Loucy (cell line): ENCODE results near the gene STRC.
"Not testable (repeated sequence)": the region's sequence is repeated elsewhere in the genome, so short reads cannot be mapped to it uniquely, and the experiment has no call there.

Experiments used
- H2AFZ ChIP-seq: fragments of 200-600 bp; sonication (generic); 2 replicates; pipeline ENCODE4 v1.6.0; 2016; ENCODE audit warnings: antibody characterized with exemption, mild to moderate bottlenecking, low read length, moderate library complexity
- H3F3A ChIP-seq: fragments of 200-600 bp; 2 replicates; pipeline ENCODE4 v1.6.0; 2016; ENCODE audit warnings: antibody characterized with exemption, low read depth, mild to moderate bottlenecking
- H3K27me3 ChIP-seq: fragments of 200-600 bp; sonication (generic); 2 replicates; pipeline ENCODE4 v1.6.1; 2014; ENCODE audit warnings: low read length, mild to moderate bottlenecking; ENCODE audit not compliant: insufficient read depth, poor library complexity, severe bottlenecking
- H3K36me3 ChIP-seq: fragments of 200-600 bp; sonication (generic); 2 replicates; pipeline ENCODE4 v1.6.1; 2016; ENCODE audit warnings: low read length; ENCODE audit not compliant: insufficient read depth
- H3K4me1 ChIP-seq: fragments of 200-600 bp; sonication (generic); 2 replicates; pipeline ENCODE4 v1.5.1; 2014; ENCODE audit warnings: low read length, mild to moderate bottlenecking; ENCODE audit not compliant: insufficient read depth, poor library complexity, severe bottlenecking
- H3K4me2 ChIP-seq: fragments of 200-600 bp; sonication (generic); 2 replicates; pipeline ENCODE4 v1.6.0; 2014; ENCODE audit warnings: antibody characterized with exemption, low read length, low read depth, mild to moderate bottlenecking; ENCODE audit not compliant: poor library complexity, severe bottlenecking
- H3K4me3 ChIP-seq: fragments of 200-600 bp; sonication (generic); 2 replicates; pipeline ENCODE4 v1.5.1; 2014; ENCODE audit warnings: low read length, mild to moderate bottlenecking, mixed read lengths; ENCODE audit not compliant: poor library complexity, severe bottlenecking
- H3K79me2 ChIP-seq: fragments of 200-600 bp; sonication (generic); 2 replicates; pipeline ENCODE4 v1.6.1; 2014; ENCODE audit warnings: low read length; ENCODE audit not compliant: insufficient read depth
- H3K9ac ChIP-seq: fragments of 200-600 bp; sonication (generic); 2 replicates; pipeline ENCODE4 v1.6.0; 2014; ENCODE audit warnings: mild to moderate bottlenecking, low read depth, low read length, moderate library complexity; ENCODE audit not compliant: poor library complexity, severe bottlenecking
- H3K9me2 ChIP-seq: fragments of 200-600 bp; sonication (generic); replicated peaks from 2 replicates; pipeline ENCODE4 v1.6.1; 2016; ENCODE audit warnings: low read depth, low read length, mixed read lengths
- H3K9me3 ChIP-seq: fragments of 200-600 bp; sonication (generic); 2 replicates; pipeline ENCODE4 v1.6.1; 2014; ENCODE audit warnings: mild to moderate bottlenecking, antibody characterized with exemption, low read length, low read depth; ENCODE audit not compliant: insufficient read depth
- H4K20me1 ChIP-seq: fragments of 200-600 bp; sonication (generic); 2 replicates; pipeline ENCODE4 v1.6.0; 2014; ENCODE audit warnings: antibody characterized with exemption, low read length, mild to moderate bottlenecking; ENCODE audit not compliant: insufficient read depth, poor library complexity, severe bottlenecking

Gene STRC

GRCh38 chr15:43617750-43618149 lies 850 bp downstream of the STRC start:
- not testable (repeated sequence) for H3K9me3 ChIP-seq, H3F3A ChIP-seq, H3K9ac ChIP-seq, H3K4me2 ChIP-seq, H3K4me3 ChIP-seq, H3K79me2 ChIP-seq, H3K4me1 ChIP-seq, H2AFZ ChIP-seq, H4K20me1 ChIP-seq, H3K9me2 ChIP-seq, H3K36me3 ChIP-seq, H3K27me3 ChIP-seq

DNA sequence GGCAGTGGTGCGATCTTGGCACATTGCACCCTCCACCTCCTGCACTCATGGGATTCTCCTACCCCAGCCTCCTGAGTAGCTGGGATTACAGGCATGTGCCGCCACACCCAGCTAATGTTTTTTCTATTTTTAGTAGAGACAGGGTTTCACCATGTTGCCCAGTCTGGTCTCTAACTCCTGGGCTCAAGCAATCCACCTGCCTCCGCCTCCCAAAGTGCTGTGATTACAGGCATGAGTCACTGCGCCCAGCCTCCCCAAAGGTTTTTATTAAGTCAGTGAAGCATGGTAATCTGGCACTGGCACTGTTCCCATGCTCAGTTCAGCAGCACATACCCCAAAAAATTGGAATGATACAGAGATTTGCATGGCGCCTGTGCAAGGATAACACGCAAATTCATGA lies 16.4 kb downstream of the STRC start:
- H3K4me3 ChIP-seq, H3K9me2 ChIP-seq, H4K20me1 ChIP-seq, H3K9ac ChIP-seq, H3K79me2 ChIP-seq, H2AFZ ChIP-seq, H3F3A ChIP-seq, H3K27me3 ChIP-seq, H3K4me1 ChIP-seq, H3K4me2 ChIP-seq, H3K36me3 ChIP-seq, H3K9me3 ChIP-seq: not testable (repeated sequence)

DNA sequence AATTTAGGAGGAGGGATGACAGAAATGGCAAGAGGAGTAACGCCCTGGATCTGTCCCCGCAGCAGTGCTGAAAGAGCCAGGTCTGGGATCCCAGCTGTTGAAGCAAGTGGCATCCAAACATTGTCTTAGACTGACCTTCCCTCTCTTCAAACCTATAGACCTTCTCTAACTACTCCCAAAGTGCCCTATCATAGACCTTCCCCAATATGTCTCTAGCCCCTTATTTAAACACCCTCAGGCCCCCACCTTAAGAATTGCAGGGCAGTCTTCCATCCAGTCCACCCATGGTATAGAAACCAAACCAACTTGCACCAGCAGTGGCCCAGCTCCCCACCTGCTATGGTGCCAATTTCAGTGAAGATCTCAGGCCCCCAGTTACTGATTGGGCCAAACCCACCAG lies 18.4 kb downstream of the STRC start:
- not testable (repeated sequence) for H2AFZ ChIP-seq, H3K4me1 ChIP-seq, H3K4me2 ChIP-seq, H3K4me3 ChIP-seq, H3K9me3 ChIP-seq, H3K27me3 ChIP-seq, H3K79me2 ChIP-seq, H3K9ac ChIP-seq, H4K20me1 ChIP-seq, H3F3A ChIP-seq, H3K36me3 ChIP-seq, H3K9me2 ChIP-seq

GRCh38 chr15:43599131-43599530 lies 19.5 kb downstream of the STRC start:
- H3K9me3 ChIP-seq, H2AFZ ChIP-seq, H3K9ac ChIP-seq, H3K4me1 ChIP-seq, H3K79me2 ChIP-seq, H3K36me3 ChIP-seq, H3K9me2 ChIP-seq, H3K4me3 ChIP-seq, H3K27me3 ChIP-seq, H3F3A ChIP-seq, H3K4me2 ChIP-seq, H4K20me1 ChIP-seq: not testable (repeated sequence)

DNA sequence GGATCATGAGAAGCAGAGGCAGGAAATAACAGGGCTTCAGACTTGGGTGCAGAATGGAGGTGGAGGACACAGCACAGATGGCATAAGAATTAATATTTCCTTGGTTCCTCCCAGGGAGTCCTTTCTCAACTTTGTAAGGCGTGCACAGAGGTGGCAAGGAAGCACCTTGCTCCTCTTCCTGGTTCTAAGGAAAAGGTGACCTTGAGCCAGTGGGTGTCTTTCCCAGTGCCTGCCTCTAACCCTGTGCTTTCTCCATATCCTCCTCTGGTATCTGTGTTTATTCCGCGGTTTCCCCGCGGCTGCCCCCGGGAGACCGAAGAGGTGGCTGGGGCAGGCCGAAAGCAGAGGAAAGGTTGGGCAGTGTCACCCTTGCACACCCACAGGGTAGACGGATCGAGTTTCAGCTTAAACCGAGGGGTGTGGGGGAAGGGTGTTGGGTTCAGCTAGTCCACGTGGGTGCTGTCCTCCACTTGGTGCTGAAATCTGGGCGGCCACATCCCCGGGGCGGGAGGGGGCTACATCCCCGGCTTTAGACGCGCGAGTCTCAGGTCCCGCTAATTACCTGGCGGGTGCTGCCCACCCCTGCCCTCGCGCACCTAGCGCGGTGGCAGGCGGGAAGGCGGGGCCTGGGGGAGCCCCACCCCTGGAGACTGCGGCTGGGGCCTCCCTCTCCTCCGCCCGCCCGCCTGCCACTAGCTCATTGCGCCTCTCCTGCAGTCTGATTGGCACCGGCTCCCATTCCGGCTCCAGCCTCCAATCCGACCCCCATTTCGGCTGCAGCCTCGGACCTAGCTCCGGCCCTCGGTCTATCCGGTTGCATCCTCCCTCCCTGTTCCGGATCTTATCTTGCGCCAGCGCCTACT lies 25.0 kb downstream of the STRC start, which contains the start of gene CKMT1B:
CKMT1B (plus strand) TSS at position 700 of the 863 bp plus-strand sequence. CDS start 192 bp downstream, outside the sequence.
- not testable (repeated sequence) for H3K4me2 ChIP-seq, H3K36me3 ChIP-seq, H3K9me2 ChIP-seq, H3K9ac ChIP-seq, H3K27me3 ChIP-seq, H3K4me1 ChIP-seq, H3F3A ChIP-seq, H3K9me3 ChIP-seq, H3K79me2 ChIP-seq, H2AFZ ChIP-seq, H4K20me1 ChIP-seq, H3K4me3 ChIP-seq

- H3K4me1 ChIP-seq, H3K27me3 ChIP-seq, H3K9ac ChIP-seq, H3K79me2 ChIP-seq, H3F3A ChIP-seq, H3K4me3 ChIP-seq, H3K36me3 ChIP-seq, H4K20me1 ChIP-seq, H2AFZ ChIP-seq, H3K4me2 ChIP-seq, H3K9me3 ChIP-seq, H3K9me2 ChIP-seq: not testable (repeated sequence)
Observed at GRCh38 chr15:43592841-43593240, 25.8 kb downstream of the STRC start.

DNA sequence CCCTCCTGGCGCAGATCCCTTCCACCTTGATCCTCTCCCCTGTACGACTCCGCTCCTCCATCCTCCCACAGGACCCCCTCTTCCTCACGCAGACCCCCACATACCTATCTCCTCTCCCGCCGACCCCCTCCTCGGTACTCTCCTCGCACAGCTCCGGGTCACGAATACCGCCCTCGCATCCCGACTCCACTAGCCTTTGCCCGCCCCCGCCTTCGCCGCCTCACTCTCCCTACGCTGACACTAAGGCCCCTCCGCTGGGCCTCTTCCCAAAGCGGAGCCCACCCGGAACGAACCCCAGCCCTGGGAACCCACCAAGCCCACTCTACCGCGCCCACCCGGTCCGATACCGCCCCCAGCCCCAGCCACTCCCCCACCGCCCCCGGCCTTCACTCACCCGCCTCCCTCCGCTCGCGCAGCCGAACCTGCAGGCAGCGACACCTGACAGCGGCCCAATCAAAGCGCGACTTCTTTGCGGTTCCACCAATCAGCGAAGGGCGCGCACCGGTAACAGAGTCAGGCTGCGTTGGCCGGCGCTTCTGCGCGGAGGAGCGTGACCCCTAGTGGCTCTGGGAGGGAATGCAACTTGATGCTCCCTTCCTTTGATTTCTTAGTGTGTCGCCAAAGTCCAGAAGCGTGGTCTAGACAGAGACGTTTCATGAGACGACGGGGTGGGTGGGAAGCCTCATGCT lies 28.7 kb downstream of the STRC start, which contains the start of gene PPIP5K1:
PPIP5K1 (minus strand) TSS at position 431 of the 689 bp plus-strand sequence. CDS start 5,704 bp downstream, outside the sequence.
- H2AFZ ChIP-seq, H4K20me1 ChIP-seq, H3F3A ChIP-seq, H3K4me1 ChIP-seq, H3K79me2 ChIP-seq, H3K9me3 ChIP-seq, H3K9ac ChIP-seq, H3K9me2 ChIP-seq, H3K4me2 ChIP-seq, H3K27me3 ChIP-seq, H3K4me3 ChIP-seq, H3K36me3 ChIP-seq: not testable (repeated sequence)
